Putamen (tissue), 1 donor: ENCODE measurements around the gene CPA2.

Experiments used
- DNase-seq: peaks from one replicate; pipeline ENCODE4 v3.0.0-alpha.2; 2016; ENCODE audit warnings: low spot score

Gene CPA2

GRCh38 chr7:130254555-130254954, 12.1 kb upstream of the CPA2 start:
- no peak for DNase-seq

GRCh38 chr7:130256704-130257103, 10.0 kb upstream of the CPA2 start:
- DNase-seq, result no peak

GRCh38 chr7:130258494-130259078, 8.1 kb upstream of the CPA2 start:
- DNase-seq, result no peak

- DNase-seq, result no peak
These were observed 4.2 kb upstream of the CPA2 start for GRCh38 chr7:130262448-130262847.

- DNase-seq, result no peak
These were observed 3.5 kb upstream of the CPA2 start for GRCh38 chr7:130263130-130263529.

- DNase-seq, result no peak
These were observed 278 bp downstream of the CPA2 start for GRCh38 chr7:130266961-130267321.

GRCh38 chr7:130268463-130269317, 2.0 kb downstream of the CPA2 start:
- no peak for DNase-seq

GRCh38 chr7:130269318-130269694, 2.6 kb downstream of the CPA2 start:
- DNase-seq, result no peak

- no peak for DNase-seq
These were observed 4.5 kb downstream of the CPA2 start for GRCh38 chr7:130270947-130271800.

- no peak for DNase-seq
These were observed 5.9 kb downstream of the CPA2 start for GRCh38 chr7:130272381-130273080.

GRCh38 chr7:130273081-130273932, 6.6 kb downstream of the CPA2 start:
- no peak for DNase-seq

- DNase-seq, result no peak
These were observed 7.2 kb downstream of the CPA2 start for GRCh38 chr7:130273933-130274255.

- DNase-seq, result no peak
These were observed 7.6 kb downstream of the CPA2 start for GRCh38 chr7:130274296-130274695.

GRCh38 chr7:130274983-130275591, 8.4 kb downstream of the CPA2 start:
- no peak for DNase-seq

- DNase-seq, result no peak
These were observed 9.2 kb downstream of the CPA2 start for GRCh38 chr7:130275826-130276297.

GRCh38 chr7:130276796-130277762, 10.4 kb downstream of the CPA2 start:
- DNase-seq, result peak; percentile 68

GRCh38 chr7:130277763-130278643, 11.3 kb downstream of the CPA2 start:
- peak; percentile 72 for DNase-seq

GRCh38 chr7:130278860-130279259, 12.2 kb downstream of the CPA2 start:
- DNase-seq, result no peak

GRCh38 chr7:130279286-130279685, 12.6 kb downstream of the CPA2 start:
- DNase-seq, result no peak
